HG02759 (cell line): ENCODE results near the gene ARMH4.
A peak's percentile ranks its signal among the peaks of the same experiment; 100 is the strongest.
"Not testable (repeated sequence)": the region's sequence is repeated elsewhere in the genome, so short reads cannot be mapped to it uniquely, and the experiment has no call there.

ENCODE experiments used
- ATAC-seq: cut with Tn5 transposase; IDR thresholded peaks from one replicate; pipeline ENCODE4 v1.9.1; 2021; ENCODE audit warnings: mild to moderate bottlenecking, moderate library complexity; ENCODE audit not compliant: unreplicated experiment

The ARMH4 gene

DNA sequence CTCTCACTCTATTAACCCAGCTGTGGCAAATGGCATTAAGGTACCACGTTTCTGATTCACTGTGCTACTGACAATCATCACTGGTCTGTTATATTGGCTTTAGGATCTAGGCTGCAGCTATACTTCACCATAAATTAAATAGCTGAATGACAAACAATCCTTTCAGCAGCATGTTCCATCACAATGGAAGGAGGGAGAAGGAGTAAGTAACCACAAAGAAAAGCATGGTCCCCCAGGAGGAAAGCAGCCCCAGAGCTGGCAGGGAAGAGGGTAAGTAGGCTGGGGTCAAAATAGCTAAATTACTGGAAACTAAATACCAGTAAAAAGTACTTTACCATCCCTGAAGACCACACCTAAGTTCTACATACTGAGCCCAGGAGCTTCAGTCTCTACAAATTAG, 2.8 kb downstream of the ARMH4 start:
- ATAC-seq, result no peak

DNA sequence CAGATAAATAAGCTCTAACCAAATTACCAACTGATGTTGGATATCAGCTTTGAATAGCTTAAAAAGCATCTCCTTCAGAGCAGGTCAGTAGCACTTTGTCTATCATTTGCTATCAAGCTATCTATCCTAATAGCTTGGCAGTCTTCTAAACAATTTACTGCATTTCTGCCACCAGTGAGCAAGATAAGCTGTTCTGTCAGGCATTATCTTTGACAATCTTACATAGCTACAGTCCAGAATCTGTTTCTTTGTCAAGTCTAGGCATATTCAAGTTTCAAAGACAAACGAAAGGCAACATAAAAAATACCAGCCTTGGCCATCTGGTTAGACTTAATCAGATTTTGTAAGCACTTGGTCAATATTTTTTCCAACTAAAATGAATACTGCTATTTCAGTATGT, 5.6 kb downstream of the ARMH4 start:
- ATAC-seq, result no peak

DNA sequence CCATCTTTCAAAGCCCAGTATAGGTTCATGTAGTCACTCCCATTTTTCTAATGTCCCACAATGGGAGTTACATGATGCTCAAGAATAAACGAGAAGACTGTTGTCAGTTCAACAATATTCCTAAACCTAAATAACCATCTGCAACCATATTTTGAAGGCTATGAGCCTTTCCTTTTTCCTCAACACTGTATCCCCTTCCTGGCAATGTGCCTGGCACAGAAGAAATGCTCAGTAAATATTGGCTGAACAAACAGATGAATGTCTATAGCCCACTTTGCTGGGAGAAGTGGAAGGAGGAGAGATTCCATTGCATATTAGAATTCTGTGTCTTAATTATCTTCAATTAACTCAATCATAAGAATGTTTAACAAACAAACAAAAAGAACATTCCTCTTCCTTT, 6.1 kb downstream of the ARMH4 start:
- ATAC-seq, result no peak

DNA sequence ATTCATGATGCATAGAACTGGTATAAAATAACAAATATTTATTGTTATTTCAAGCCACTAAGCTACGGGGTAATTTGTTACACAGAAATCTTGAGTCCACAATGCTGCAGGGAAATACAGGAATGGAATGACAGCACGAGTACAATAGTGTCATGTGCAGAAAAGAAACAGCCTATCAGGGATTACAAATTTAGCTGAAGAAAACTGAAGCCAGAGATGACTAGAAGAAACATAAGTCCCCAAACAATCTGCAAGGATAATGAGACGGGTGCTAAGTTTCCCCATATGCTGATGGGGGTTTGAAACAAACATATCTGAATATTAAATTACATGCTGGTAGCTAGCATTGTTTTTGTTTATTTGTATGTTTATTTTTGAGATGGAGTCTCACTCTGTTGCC, 8.9 kb downstream of the ARMH4 start:
- no peak for ATAC-seq

DNA sequence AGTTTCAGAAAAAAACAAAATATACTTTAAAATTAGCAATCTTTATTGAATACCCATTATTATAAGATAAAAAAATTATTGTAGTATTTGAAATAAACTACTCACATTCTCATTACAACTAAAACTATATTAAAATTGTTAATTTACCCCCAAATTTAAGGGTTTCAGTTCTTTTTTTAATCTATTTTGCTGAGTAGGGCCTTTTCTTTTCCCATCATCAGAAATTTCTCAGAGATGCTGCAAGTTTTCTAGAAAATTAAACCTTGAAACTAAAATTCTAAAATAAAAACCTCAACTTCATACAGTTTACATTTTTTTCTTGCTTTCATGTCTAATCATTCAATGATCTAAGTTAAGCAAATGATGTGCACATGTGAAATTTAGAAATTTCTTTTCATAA, 10.1 kb downstream of the ARMH4 start:
- ATAC-seq, result no peak

DNA sequence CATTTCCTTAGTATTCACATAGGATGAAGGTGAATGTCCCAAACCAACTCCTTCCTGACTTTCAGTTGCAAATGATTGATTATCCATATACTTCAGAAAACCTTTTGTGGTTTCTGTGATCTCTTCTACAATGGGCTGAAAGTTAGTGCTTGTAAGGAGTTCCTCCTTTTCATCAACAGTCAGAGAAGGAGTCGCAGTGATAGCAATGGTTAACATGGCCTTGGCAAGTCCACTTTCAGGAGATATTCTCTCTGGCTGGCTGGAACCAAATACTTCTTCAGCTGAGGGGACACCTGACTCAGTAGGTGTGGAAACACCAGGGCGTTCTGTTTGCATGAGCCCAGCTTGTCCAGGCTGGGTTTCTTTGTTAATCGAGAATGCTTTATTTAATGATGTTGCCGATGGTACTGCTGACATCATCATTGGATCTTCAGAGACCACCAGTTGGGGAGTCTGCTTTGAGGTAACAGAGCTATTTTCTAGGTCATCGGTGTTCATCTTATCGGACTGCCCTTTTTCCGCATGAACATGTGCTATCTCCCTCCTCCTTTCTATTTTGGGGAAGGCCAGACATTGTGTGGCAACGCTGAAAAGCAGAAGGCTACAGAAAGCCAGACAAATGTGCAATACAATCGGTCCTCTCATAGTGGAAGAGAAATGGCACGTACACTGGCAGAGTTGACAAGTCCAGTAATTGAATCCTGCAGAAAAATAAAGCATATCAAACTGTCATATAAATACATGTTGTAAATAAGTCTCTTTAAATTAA, 13.1 kb downstream of the ARMH4 start:
- no peak for ATAC-seq

DNA sequence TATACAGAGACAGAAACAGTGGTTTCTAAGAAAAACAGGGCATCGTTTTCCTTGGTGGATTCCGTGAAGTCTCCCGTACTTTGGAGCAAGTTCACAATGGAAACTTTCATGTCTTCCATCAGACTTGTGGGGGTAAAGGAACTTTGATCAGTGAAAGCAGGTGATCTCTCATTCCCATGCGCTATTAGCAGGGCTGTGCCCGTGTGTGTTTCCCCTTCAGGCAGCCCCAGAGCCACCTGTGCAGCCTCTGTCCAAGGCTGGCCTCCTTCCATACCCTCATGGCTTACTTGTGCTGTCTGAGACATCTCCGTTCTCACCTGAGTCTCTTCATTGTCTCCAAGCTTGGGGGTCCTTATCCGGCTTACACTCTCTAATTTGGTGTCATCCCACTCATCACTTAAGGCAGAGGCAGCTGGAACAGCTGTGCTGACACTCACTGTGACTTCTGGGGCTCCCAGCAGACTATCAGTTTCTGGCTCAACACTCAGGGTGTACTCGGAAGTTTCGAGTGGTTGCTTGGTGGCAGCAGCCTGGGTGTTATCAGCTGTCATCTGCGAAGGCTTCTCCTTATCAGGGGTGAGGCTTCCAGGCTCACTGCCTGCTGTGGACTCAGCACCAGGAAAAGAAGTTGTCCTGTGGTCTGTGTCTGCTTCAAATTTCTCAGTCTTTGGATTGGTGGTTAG, 13.8 kb downstream of the ARMH4 start:
- peak; percentile 45 for ATAC-seq

DNA sequence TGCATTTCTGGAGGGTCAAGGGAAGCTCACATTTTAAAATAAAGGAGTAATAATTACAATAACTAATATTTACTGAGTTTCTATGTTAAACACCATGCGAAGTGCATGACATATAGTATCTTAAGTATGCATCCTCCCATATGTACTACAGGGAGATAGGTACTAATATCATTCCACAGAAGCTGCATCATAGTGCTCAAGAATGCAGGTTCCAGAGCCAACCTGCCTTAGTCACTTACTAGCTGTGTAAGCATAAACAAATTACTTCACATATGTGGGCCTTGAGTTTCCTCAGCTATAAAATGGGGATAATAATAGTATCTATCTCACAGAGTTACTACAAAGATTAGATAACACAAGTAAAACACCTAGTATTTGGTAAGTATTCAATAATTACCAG, 18.3 kb downstream of the ARMH4 start:
- ATAC-seq, result no peak

DNA sequence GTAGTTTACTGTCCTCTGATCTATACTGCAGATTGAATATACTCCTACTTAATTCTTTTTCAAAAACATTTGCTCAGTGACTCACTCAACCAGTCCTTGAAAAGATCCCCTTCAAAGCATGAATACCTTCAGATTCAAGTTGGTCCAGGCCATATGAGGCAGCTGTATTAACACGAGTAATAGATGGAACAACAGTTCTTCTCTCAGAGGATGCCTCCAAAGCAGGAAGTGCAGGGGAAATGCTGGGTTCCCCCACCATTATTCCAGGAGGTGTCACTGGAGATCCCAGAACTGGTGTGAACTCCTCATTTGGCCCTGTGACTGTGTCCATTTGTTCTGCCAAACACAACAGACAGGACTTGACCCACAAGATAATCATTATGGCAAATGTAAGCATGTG, 20.6 kb downstream of the ARMH4 start:
- ATAC-seq, result no peak

DNA sequence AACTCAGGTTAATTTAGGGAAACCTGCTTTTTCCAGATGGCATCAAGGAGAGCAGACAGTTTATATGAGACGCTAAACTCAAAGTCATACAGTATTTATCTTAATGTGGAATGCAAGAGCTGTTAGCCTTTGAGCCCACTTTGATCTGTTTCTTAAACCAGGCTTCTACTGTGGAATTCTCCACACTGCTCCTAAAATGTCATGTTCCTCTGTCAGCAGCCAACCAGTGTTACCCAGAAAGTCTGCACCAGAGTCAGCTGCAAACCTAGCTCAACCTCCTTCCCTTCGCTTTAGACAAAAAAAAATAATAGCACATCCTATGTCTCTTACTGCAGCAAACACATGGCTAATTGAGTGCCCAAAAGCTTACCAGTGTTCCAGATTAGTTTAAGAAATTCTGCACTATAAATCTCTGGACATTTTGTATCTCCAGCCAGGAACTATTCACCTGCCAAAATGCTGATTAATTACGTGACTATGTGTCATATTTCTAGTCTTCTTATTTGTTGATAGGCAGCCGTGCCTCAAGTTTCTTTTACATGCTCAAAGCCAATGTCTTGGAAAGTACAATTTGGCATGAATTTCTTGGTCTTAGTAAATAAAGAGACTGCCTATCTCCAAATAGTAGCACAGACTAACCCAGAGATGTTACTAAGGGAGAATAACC, 21.8 kb downstream of the ARMH4 start:
- no peak for ATAC-seq

DNA sequence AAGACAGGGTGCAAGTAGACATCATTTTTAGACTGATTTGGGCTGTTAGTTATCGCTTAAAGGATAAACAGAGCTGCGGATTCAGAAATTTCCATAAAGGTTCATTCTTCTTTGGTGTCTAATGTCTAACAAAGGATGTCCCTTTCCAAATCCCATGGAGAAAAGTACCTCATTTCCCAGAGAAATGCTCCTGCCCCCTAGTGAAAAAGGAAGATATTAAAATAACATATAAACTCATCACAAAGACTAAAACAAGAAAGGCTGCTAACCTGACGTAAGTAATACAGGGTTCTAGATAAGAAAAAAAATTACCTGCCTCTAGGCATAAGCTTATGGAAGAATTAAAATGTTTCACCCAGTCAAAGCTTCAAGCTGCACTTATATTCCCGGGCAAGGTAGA, 22.8 kb downstream of the ARMH4 start:
- no peak for ATAC-seq

DNA sequence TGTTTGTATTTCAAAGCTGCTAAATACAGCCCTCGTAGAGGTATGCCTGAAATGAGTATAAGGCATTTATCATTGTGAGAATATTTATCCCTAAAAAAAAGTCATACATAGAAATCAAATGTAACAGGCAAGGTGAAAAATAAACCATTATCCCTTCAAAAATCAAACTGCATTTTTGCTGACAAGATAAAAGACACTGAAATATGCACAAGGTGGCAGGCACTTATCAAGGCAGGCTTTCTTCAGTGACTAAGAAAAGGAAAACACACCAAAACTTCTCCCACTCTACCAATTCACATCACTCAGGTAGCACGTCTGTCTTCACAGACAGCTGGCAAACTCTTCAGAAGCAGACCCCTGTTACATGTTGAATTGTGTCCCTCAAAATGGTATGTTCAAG, 23.6 kb downstream of the ARMH4 start:
- no peak for ATAC-seq

DNA sequence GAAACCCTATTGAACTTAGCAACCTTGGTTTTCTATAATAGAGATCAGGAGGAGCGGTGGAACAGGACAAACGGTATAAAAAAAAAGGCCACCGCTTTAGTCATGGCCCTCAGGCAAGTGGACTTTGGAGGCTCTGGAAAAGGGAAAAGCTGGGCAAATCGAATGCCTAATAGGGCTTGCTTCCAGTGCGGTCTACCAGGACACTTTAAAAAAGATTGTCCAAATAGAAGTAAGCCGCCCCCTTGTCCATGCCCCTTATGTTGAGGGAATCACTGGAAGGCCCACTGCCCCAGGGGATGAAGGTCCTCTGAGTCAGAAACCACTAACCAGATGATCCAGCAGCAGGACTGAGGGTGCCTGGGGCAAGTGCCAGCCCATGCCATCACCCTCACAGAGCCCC, 29.5 kb downstream of the ARMH4 start:
- ATAC-seq, result not testable (repeated sequence)

DNA sequence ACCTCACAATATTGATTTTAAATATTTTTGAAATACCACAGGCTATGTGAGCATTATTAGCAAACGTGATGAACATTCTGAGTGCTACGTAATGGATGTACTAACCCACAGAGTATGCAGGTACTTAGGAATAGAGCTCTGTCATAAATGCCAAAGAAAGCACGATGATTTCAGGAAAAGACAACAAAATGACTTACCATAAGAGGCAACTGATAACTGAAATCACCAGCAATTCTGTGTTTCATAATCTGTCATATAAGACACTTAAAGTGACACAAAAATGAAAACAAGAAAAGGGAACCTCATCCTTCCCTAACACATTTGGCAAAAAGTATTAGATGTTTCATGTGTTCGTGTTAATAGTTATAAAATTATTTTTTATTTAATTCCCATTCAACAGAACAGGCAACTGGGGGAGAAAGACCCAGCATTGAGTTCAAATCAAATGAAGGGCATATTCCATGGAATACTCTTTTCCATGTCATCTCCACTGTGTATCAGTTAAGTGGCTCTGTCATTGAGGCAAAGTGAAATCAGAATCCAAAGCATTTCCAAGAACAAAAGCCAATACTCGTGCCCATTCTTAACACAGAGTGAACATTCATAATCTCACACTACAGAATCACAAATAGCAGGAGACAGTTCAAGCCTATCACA, 30.4 kb downstream of the ARMH4 start:
- ATAC-seq, result no peak

DNA sequence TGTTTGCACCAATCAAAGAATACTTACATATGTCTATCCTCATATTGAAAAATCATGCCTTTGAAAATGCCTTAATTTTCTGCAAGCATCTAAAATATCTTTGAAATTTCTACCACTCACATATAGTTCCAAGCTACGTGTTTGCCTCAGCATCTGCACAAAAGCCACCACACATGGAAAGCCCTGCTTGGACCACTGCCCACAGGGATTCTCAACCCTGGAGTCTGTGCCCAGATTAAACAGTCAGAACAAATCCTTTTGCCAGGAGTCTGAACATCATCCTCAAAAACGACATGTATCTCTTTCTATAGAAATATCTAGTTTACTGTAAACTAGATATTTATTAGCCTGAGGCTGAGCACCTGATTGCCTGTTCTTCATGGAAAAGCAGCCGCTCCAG, 32.6 kb downstream of the ARMH4 start:
- no peak for ATAC-seq

DNA sequence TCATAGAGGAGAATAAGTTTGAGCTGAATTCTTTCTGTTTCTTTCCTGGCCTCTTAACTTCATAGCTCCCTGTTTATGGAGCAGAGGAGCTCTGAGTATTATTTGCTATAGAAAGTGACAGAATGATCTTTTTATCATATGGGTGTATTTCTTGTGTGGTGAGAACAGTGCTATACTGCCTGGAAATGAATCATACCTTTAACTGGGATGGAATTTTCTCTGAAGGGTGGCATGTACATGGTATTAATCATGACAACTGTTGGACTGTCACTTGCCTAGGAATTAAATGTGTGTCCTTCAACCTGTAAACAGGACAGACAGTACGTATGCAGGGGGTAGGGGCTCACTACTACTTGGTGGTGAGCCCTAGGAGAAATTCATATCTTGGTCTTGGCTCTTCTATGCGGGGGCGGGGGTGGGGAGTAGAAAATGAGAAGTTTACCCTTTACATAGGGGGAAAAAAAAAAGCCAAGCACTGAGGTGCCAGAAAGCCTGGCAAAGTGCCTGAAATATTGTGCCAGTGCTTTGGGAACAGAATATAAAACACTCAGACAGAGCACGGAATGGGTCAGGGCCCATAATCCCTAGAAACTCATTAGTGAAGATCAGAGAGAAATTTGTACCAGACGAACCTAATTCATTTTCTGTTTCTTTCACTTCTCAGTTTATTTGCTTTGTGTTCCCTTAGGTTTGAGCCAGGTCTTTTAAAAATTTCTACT, 33.8 kb downstream of the ARMH4 start:
- ATAC-seq, result no peak

DNA sequence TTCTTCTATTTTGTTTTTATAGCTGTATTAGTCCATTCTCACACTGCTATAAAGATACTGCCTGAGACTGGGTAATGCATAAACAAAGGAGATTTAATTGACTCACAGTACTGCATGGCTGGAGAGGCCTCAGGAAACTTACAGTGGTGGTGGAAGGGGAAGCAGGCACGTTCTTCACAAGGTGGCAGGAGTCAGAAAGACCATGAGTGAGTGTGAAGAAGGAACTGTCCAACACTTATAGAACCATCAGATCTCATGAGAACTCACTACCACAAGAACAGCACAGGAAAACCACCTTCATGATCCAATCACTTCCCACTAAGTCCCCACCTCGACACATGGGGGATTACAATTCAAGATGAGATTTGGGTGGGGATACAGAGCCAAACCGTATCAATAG, 42.3 kb downstream of the ARMH4 start:
- no peak for ATAC-seq

DNA sequence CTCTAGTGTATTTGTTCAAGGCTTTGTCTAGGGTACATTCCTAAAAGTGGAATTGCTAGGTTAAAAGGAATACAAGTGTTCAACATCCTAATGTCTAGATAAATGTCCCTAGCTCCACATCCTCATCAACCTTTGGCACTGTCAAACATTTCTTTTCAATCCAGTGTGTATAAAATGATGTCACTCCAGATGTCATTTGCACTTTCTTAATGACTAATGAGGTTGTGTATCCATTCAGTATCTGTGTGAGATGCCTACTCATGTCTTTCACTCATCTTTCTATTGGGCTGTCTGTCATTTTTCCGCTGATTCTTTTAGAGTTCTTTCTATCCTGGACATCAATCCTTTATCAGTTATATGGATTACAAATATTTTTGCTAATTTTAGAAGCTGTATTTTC, 43.3 kb downstream of the ARMH4 start:
- no peak for ATAC-seq

DNA sequence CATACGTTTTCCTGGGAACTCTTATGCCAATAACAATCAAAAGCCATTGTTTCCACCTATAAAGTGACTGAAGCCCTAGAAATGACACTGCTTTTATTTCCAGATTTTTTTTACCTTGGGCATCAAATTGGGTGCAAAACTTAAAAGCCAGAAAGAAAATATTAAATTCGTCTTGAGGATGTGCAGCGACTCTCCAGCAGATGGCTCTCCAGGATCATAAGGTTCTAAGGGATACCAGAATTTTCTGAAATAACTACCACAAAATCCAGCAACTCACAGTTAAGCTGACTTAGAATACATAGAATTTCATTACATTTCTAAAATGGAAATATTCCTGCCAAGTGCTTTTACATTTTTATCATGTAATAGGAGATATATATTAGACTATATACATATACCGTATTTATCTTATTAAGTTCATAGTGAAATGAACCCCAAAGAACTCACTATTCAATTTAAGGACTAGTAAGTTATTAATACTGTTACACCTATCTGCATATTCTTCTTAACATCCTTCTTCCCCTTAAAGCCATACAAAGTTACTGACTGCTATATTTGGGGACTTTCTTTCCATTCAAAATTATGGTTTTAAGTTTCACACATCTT, 44.0 kb downstream of the ARMH4 start:
- no peak for ATAC-seq

DNA sequence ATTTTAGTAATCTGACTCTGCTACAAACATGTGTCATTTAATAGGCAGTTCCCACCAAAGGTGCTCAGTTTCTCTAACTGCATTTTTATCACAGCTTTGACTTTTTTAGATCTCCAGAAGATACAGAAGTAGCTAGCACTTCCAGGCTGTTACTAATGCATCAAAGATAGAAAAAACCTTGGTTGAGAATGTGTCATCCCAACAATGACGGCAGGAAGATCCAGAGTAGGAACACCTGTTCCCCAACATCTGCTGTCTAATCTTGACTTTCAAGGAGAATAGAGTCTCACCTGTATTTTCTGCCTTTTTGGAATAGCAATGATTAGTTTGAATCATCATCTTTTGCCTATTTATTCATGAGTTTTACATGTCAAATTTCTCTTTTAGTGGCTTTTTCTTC, 45.0 kb downstream of the ARMH4 start:
- no peak for ATAC-seq

DNA sequence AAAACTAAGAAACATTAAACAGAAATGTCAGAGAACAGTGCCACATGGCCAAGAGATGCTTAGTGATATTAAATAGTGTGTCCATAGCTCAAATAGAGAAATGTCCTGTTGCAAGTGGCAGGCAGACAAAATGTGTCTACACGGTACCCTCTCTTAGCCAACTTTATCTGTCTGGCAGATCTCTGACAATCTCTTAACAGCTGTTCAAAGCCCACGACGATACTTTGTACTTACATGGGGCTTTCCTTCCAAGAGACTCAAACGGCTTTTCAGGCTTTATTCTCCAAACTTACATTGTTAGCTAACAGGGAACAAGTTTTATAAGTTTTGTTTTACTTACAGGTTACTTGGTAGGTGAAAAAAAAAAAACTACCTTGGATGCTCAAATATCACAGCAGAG, 45.6 kb downstream of the ARMH4 start:
- no peak for ATAC-seq
